SK-N-SH (cell line): ENCODE data around the gene SLC34A3.

Experiments
- CHD2 ChIP-seq: fragments of 150-350 bp; IDR thresholded peaks from 2 replicates; pipeline ENCODE4 v1.6.1; 2018; ENCODE audit warnings: low read length; ENCODE audit not compliant: partially characterized antibody
- CTCF ChIP-seq: fragments of 200-600 bp; sonication (generic); IDR thresholded peaks from 2 replicates; pipeline ENCODE4 v1.6.1; 2017; ENCODE audit warnings: antibody characterized with exemption, mild to moderate bottlenecking, moderate library complexity
- EP300 ChIP-seq, 2 experiments: IDR thresholded peaks; 2 replicates each; pipeline versions ENCODE4 v1.4.0 to v1.6.1; 2012; ENCODE audit warnings: borderline replicate concordance in 1 of 2, low read depth in 1 of 2, low read length in 1 of 2
- EZH2phosphoT487 ChIP-seq: fragments of 200-600 bp; sonication (generic); IDR thresholded peaks from 2 replicates; pipeline ENCODE4 v1.6.1; 2017; ENCODE audit warnings: low read depth, mixed run types, mild to moderate bottlenecking, antibody characterized with exemption, moderate library complexity, borderline replicate concordance
- GABPA ChIP-seq: IDR thresholded peaks from 2 replicates; pipeline ENCODE4 v1.4.0; 2012; ENCODE audit warnings: low read depth, mild to moderate bottlenecking
- IRF3 ChIP-seq: fragments of 150-350 bp; IDR thresholded peaks from 2 replicates; pipeline ENCODE4 v1.6.1; 2016; ENCODE audit warnings: mild to moderate bottlenecking, low read depth, low read length
- MAX ChIP-seq: IDR thresholded peaks from 2 replicates; pipeline ENCODE4 v1.4.0; 2012; ENCODE audit warnings: low read depth
- PBX3 ChIP-seq: IDR thresholded peaks from 2 replicates; pipeline ENCODE4; 2012
- RFX5 ChIP-seq: IDR thresholded peaks from 2 replicates; pipeline ENCODE4 v1.6.1; 2012; ENCODE audit warnings: mild to moderate bottlenecking, improper control_type of control experiment, low read length
- SIN3A ChIP-seq: IDR thresholded peaks from 2 replicates; pipeline ENCODE4 v1.6.1; 2012; ENCODE audit warnings: low read depth, mild to moderate bottlenecking, low read length, moderate library complexity, borderline replicate concordance
- TCF12 ChIP-seq: IDR thresholded peaks from 2 replicates; pipeline ENCODE4 v1.4.0; 2012
- ZBTB33 ChIP-seq: IDR thresholded peaks from 2 replicates; pipeline ENCODE4 v1.4.0; 2012; ENCODE audit warnings: low read depth, borderline replicate concordance

GRCh38 chr9:137227054-137227852, 3.4 kb upstream of the SLC34A3 start, which contains the start of gene RNF224:
- TF ChIP-seq CHD2 (peak; percentile 41), CTCF (peak; percentile 82), EP300 (IDR thresholded peaks at IDR 0.05; ENCODE audit: borderline replicate concordance in 1 of 2, low read depth in 1 of 2, low read length in 1 of 2) (no peak), ZBTB33 (no peak), GABPA (no peak), MAX (0 out of 2 replicates have a peak, but pooled peaks have one; percentile 17), EZH2phosphoT487 (no peak), SIN3A (no peak), RFX5 (no peak), TCF12 (no peak), PBX3 (no peak), IRF3 (no peak)
